B cell (primary cell): ENCODE results near the gene BCL7C. TPM values are rescaled to one million over a fixed set of nuclear protein-coding genes. Genes with fewer than 3 reads are reported as not detected.

Experiments used
- ATAC-seq: fragments of 200-7000 bp; cut with Tn5 transposase; one replicate; pipeline ENCODE4 v1.10.0; 2021; ENCODE audit warnings: low read depth, mild to moderate bottlenecking, moderate number of reproducible peaks, moderate library complexity
- CTCF ChIA-PET: fragments of 350-600 bp; sonication (Branson Sonifier 250); formaldehyde crosslinking; loops from one replicate; lab custom pipeline; 2021; ENCODE audit warnings: antibody characterized with exemption, inconsistent platforms; lab: Charles Lee
- POLR2A ChIA-PET: fragments of 350-600 bp; sonication (Branson Sonifier 250); formaldehyde crosslinking; loops from one replicate; lab custom pipeline; 2021; ENCODE audit warnings: antibody characterized with exemption; lab: Charles Lee
- DNase-seq: peaks from one replicate; pipeline ENCODE4 v3.0.0; 2013
- H2AFZ ChIP-seq: 2 replicates; pipeline ENCODE4 v1.6.1; 2012; ENCODE audit warnings: mild to moderate bottlenecking, low read depth, low read length; ENCODE audit not compliant: insufficient read depth, poor library complexity, severe bottlenecking
- H3K27ac ChIP-seq, 2 donors: 1 replicate in 1 of 2; 2 replicates in 1 of 2; pipeline ENCODE4 v1.5.1; 2012 to 2013; ENCODE audit warnings: low read length in 2 of 2, mild to moderate bottlenecking in 2 of 2, moderate library complexity in 1 of 2
- H3K27me3 ChIP-seq, 4 experiments: fragments of 200-600 bp in 1 of 4; sonication (generic) in 1 of 4; replicated peaks in 1 of 4; 1 replicate in 2 of 4; 2 replicates in 2 of 4; pipeline versions ENCODE4 v1.6.1 to v1.7.0; 2013 to 2016; ENCODE audit warnings: low read length in 3 of 4, mild to moderate bottlenecking in 2 of 4, mixed read lengths in 1 of 4, moderate library complexity in 1 of 4; ENCODE audit not compliant: insufficient read depth in 4 of 4, control insufficient read depth in 3 of 4; ENCODE audit errors: control extremely low read depth in 1 of 4
- H3K36me3 ChIP-seq, 2 experiments: replicated peaks in 1 of 2; 1 replicate in 1 of 2; 2 replicates in 1 of 2; pipeline versions ENCODE4 v1.6.1 to v1.7.1; 2013; ENCODE audit warnings: low read length in 1 of 2; ENCODE audit not compliant: insufficient read depth in 2 of 2, control insufficient read depth in 1 of 2; ENCODE audit errors: control extremely low read depth in 1 of 2, extremely low read depth in 1 of 2
- H3K4me1 ChIP-seq, 2 donors: fragments of 200-600 bp in 1 of 2; sonication (generic) in 1 of 2; 1 replicate in 1 of 2; 2 replicates in 1 of 2; pipeline versions ENCODE4 v1.5.1 to v1.6.1; 2013 to 2017; ENCODE audit warnings: low read length in 2 of 2; ENCODE audit not compliant: control insufficient read depth in 2 of 2, insufficient read depth in 2 of 2
- H3K4me2 ChIP-seq: replicated peaks from 2 replicates; pipeline ENCODE3; 2012; ENCODE audit warnings: mild to moderate bottlenecking, low read depth, low read length; ENCODE audit not compliant: poor library complexity, severe bottlenecking
- H3K4me3 ChIP-seq, 5 experiments: fragments of 200-600 bp in 1 of 5; sonication (generic) in 1 of 5; 1 replicate in 3 of 5; 2 replicates in 2 of 5; pipeline versions ENCODE4 v1.5.1 to v1.7.0; 2011 to 2016; ENCODE audit warnings: low read length in 4 of 5, mild to moderate bottlenecking in 4 of 5, low read depth in 2 of 5, control low read depth in 1 of 5, moderate library complexity in 1 of 5; ENCODE audit not compliant: insufficient read depth in 1 of 5; ENCODE audit errors: control extremely low read depth in 1 of 5, extremely low read depth in 1 of 5
- H3K79me2 ChIP-seq: fragments of 200-600 bp; sonication (generic); one replicate; pipeline ENCODE4 v1.6.0; 2016; ENCODE audit warnings: low read length; ENCODE audit not compliant: control insufficient read depth, insufficient read depth
- H3K9ac ChIP-seq: fragments of 200-600 bp; sonication (generic); 2 replicates; pipeline ENCODE4 v1.6.1; 2017; ENCODE audit warnings: mild to moderate bottlenecking, low read length, moderate library complexity
- H3K9me3 ChIP-seq, 3 donors: one replicate each; pipeline versions ENCODE4 v1.6.1 to v1.7.1; 2013; ENCODE audit warnings: low read length in 2 of 3; ENCODE audit not compliant: control insufficient read depth in 2 of 3, insufficient read depth in 1 of 3; ENCODE audit errors: control extremely low read depth in 1 of 3
- H4K20me1 ChIP-seq: 2 replicates; pipeline ENCODE4 v1.6.0; 2012; ENCODE audit warnings: mild to moderate bottlenecking, low read length; ENCODE audit not compliant: insufficient read depth, control insufficient read depth, poor library complexity, severe bottlenecking
- H3K27ac Mint-ChIP-seq: one replicate; pipeline ENCODE4 v1.8.0; 2021; ENCODE audit warnings: mixed read lengths
- H3K27me3 Mint-ChIP-seq: one replicate; pipeline ENCODE4 v1.8.0; 2021; ENCODE audit warnings: mixed read lengths
- H3K4me1 Mint-ChIP-seq: one replicate; pipeline ENCODE4 v1.8.0; 2021; ENCODE audit warnings: mixed read lengths
- H3K4me3 Mint-ChIP-seq: one replicate; pipeline ENCODE4 v1.8.0; 2021; ENCODE audit warnings: mixed read lengths
- H3K9me3 Mint-ChIP-seq: one replicate; pipeline ENCODE4 v1.8.0; 2022; ENCODE audit warnings: mixed read lengths; ENCODE audit not compliant: insufficient read depth
- EZH2 ChIP-seq: IDR thresholded peaks from 2 replicates; pipeline ENCODE4 v1.6.1; 2012; ENCODE audit warnings: borderline replicate concordance, low read depth, mild to moderate bottlenecking, moderate library complexity, low read length; ENCODE audit not compliant: insufficient read depth, poor library complexity, severe bottlenecking
- WGBS: methylation state at CpG from one replicate; pipeline ENCODE4 v1.1.5; 2013; ENCODE audit warnings: missing lambda C conversion rate; ENCODE audit not compliant: insufficient coverage; 5-methylcytosine and 5-hydroxymethylcytosine counted together
- intact Hi-C: fragments of 100-400 bp; cut with micrococcal nuclease; formaldehyde crosslinking; loops from one replicate; pipeline ENCODE4 v1.10.0; 2022
- polyA plus RNA-seq: library from polyadenylated mRNA; depleted of rRNA; stranded (reverse); fragments of >200 nt; gene quantifications from 2 replicates; pipeline ENCODE4 v1.2.3, GENCODE V29; 2012
- total RNA-seq, 2 donors: library from RNA; stranded (reverse); fragments of 120-200 nt in 1 of 2; gene quantifications; 1 replicate in 1 of 2; 2 replicates in 1 of 2; pipeline versions ENCODE4 v1.2.3 to v1.2.4, GENCODE V29; 2013 to 2022
- TF ChIP-seq, protein P1 (sequence below): fragments of 200-600 bp; IDR thresholded peaks from one replicate; pipeline ENCODE4 v1.8.0; 2022; ENCODE audit warnings: antibody characterized with exemption, mild to moderate bottlenecking

Gene BCL7C
- total and polyA plus RNA-seq, 2 donors (not counting 1 experiment from before 2014, with no cell fraction given) = 17.1 to 30.5 TPM

- H3K4me3 ChIP-seq = no peak overlapping the region
- ATAC-seq (no peak), DNase-seq (no peak)
- no peaks in the 10 kb centered on the region for H4K20me1 ChIP-seq
- no peak overlapping the region for H3K9ac ChIP-seq
- Mint-ChIP-seq H3K27me3 (no peaks in the 10 kb centered on the region), H3K9me3 (no peaks in the 10 kb centered on the region), H3K4me1 (peaks cover under 1% of the 10 kb centered on the region), H3K4me3 (no peak overlapping the region), H3K27ac (no peak overlapping the region)
- no peaks in the 10 kb centered on the region for H3K36me3 ChIP-seq
- POLR2A ChIA-PET = interaction anchor here (0.6 kb wide), 1 partner anchor 45 kb away, joined by 7 read pairs; no protein-coding TSS in a partner anchor
- H3K9me3 ChIP-seq = no peaks in the 10 kb centered on the region
- H3K4me2 ChIP-seq = no peak overlapping the region
- no CpG with 5 or more reads among the region's 1 CpG for WGBS
- no peak overlapping the region for H3K27ac ChIP-seq
- H2AFZ ChIP-seq = no peak overlapping the region
- no peaks in the 10 kb centered on the region for H3K27me3 ChIP-seq
- TF ChIP-seq EZH2 = no peak
- TF ChIP-seq, protein P1, sequence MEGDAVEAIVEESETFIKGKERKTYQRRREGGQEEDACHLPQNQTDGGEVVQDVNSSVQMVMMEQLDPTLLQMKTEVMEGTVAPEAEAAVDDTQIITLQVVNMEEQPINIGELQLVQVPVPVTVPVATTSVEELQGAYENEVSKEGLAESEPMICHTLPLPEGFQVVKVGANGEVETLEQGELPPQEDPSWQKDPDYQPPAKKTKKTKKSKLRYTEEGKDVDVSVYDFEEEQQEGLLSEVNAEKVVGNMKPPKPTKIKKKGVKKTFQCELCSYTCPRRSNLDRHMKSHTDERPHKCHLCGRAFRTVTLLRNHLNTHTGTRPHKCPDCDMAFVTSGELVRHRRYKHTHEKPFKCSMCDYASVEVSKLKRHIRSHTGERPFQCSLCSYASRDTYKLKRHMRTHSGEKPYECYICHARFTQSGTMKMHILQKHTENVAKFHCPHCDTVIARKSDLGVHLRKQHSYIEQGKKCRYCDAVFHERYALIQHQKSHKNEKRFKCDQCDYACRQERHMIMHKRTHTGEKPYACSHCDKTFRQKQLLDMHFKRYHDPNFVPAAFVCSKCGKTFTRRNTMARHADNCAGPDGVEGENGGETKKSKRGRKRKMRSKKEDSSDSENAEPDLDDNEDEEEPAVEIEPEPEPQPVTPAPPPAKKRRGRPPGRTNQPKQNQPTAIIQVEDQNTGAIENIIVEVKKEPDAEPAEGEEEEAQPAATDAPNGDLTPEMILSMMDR = no peak
- H3K4me1 ChIP-seq = peaks cover under 1 to 1% of the 10 kb centered on the region in 2 donors
- H3K79me2 ChIP-seq = no peaks in the 10 kb centered on the region
- CTCF ChIA-PET = no interaction called here
- intact Hi-C loops = no loop called here
Measured at GRCh38 chr16:30850246-30850645, 43.6 kb downstream of the BCL7C start.

DNA sequence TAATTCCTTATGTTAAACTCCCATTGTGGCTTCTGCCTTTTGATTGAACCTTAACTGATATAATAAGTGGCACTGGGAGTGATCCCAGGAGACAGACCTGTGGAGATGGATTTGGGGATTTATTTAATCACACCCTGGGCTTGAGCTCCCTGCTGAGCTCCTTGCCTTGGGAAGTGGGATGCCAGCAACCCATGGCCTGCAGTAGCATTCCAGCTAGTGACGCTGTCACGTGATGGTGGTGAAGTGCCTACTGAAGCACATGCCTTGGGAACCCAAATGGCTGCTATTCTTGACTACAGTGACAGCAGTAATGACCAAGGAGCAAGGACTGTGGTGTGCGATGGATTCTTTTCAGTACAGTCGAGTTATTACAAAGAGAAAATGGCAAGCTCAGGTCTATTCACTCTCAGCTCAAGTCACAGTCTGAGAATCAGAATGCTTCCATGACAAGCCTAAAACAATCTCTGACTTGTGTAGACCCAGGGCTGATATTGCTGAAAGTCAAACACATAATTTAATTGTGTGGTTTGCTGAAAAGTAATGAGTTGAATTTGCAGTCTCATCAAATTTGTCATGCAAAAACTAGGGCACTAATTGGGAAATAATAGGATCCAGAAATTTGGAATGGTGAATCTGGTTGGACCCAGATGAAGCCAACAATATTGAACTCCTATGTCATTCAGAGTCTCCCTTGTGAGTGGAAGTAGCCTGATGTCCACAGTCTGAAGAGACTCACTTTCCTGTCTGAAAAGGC lies 47.1 kb downstream of the BCL7C start:
- Histone ChIP-seq H3K9me3 (no peaks in the 10 kb centered on the region), H3K4me1 (peaks cover 6 to 9% of the 10 kb centered on the region in 2 donors), H3K79me2 (no peaks in the 10 kb centered on the region), H3K4me2 (no peak overlapping the region), H3K27ac (no peak overlapping the region), H3K36me3 (no peaks in the 10 kb centered on the region), H4K20me1 (no peaks in the 10 kb centered on the region), H3K27me3 (no peaks in the 10 kb centered on the region), H3K4me3 (no peak overlapping the region), H3K9ac (no peak overlapping the region), H2AFZ (no peak overlapping the region)
- ChIA-PET POLR2A (interaction anchor here (0.6 to 0.8 kb wide), 2 partner anchors 41 to 45 kb away, joined by 3 to 4 read pairs; no protein-coding TSS in a partner anchor), CTCF (interaction anchor here (0.7 to 7.8 kb wide), 9 partner anchors 29 to 104 kb away, joined by 3 to 138 read pairs (median 25); partner anchors contain the start of genes BCL7C and CTF1)
- H3K4me3 Mint-ChIP-seq = no peak overlapping the region
- H3K4me1 Mint-ChIP-seq = peaks cover 9% of the 10 kb centered on the region
- no peak overlapping the region for H3K27ac Mint-ChIP-seq
- DNase-seq (no peak), ATAC-seq (no peak)
- WGBS = 96% methylated on average over 4 of the region's 4 CpGs
- TF ChIP-seq, protein P1 = no peak
- no peak for TF ChIP-seq EZH2
- no peaks in the 10 kb centered on the region for H3K27me3 Mint-ChIP-seq
- H3K9me3 Mint-ChIP-seq = no peaks in the 10 kb centered on the region
- intact Hi-C loops = no loop called here
